ENCODE results near the gene KRT222. TPM values are rescaled to one million over a fixed set of nuclear protein-coding genes. Genes with fewer than 3 reads are reported as not detected.

Gene KRT222
- total RNA-seq, 1 donor from 2014 or later: not detected

- ChIA-PET POLR2A (interaction anchor here (0.5 to 21.8 kb wide), 38 partner anchors 10 to 1073 kb away, joined by 3 to 1885 read pairs (median 7); partner anchors contain the start of genes CCR7, EIF1, IGFBP4 and SMARCE1), CTCF (interaction anchor here (0.8 to 13.7 kb wide), 33 partner anchors 10 to 1072 kb away, joined by 3 to 426 read pairs (median 7); partner anchors contain the start of genes CCR7, IGFBP4 and SMARCE1)
- no peak for DNase-seq
- TF ChIP-seq CTCF (IDR thresholded peaks at IDR 0.05): no peak
- Mint-ChIP-seq H3K4me3 (peak overlapping the region; percentile 77), H3K9me3 (no peaks in the 10 kb centered on the region), H3K36me3 (ENCODE audit: low read depth) (no peaks in the 10 kb centered on the region), H3K27me3 (no peaks in the 10 kb centered on the region), H3K27ac (peak overlapping the region; percentile 96), H3K4me1 (peaks cover 83% of the 10 kb centered on the region)
- intact Hi-C loops (cut with micrococcal nuclease): loop anchor here (1.0 to 5.0 kb wide), 13 partner anchors 17 to 1051 kb away; partner anchors contain the start of genes CCR7 and IGFBP4
- ATAC-seq (ENCODE audit: low read depth): no peak
Observed at GRCh38 chr17:40615841-40616476, 49.0 kb downstream of the KRT222 start.

GRCh38 chr17:40615068-40615840, 49.7 kb downstream of the KRT222 start:
- ChIA-PET POLR2A (interaction anchor here (0.5 to 21.8 kb wide), 44 partner anchors 10 to 1074 kb away, joined by 3 to 1885 read pairs (median 6); partner anchors contain the start of genes CCR7, EIF1, IGFBP4 and PSMD3), CTCF (interaction anchor here (0.7 to 13.7 kb wide), 40 partner anchors 10 to 1073 kb away, joined by 3 to 426 read pairs (median 6); partner anchors contain the start of genes CCR7, IGFBP4 and SMARCE1)
- Mint-ChIP-seq H3K27ac (peak overlapping the region; percentile 96), H3K36me3 (ENCODE audit: low read depth) (no peaks in the 10 kb centered on the region), H3K9me3 (no peaks in the 10 kb centered on the region), H3K4me3 (peak overlapping the region; percentile 77), H3K4me1 (peaks cover 81% of the 10 kb centered on the region), H3K27me3 (no peaks in the 10 kb centered on the region)
- DNase-seq (peak; percentile 58), ATAC-seq (ENCODE audit: low read depth) (peak; percentile 83)
- TF ChIP-seq CTCF (IDR thresholded peaks at IDR 0.05): no peak
- intact Hi-C loops (cut with micrococcal nuclease): loop anchor here (1.0 to 5.0 kb wide), 13 partner anchors 16 to 1052 kb away; partner anchors contain the start of genes CCR7 and IGFBP4

- Mint-ChIP-seq H3K27ac (peak overlapping the region; percentile 96), H3K4me1 (peaks cover 78% of the 10 kb centered on the region), H3K36me3 (ENCODE audit: low read depth) (no peaks in the 10 kb centered on the region), H3K27me3 (no peaks in the 10 kb centered on the region), H3K9me3 (no peaks in the 10 kb centered on the region), H3K4me3 (peak overlapping the region; percentile 77)
- no peak for TF ChIP-seq CTCF (IDR thresholded peaks at IDR 0.05)
- no peak for DNase-seq
- ChIA-PET POLR2A (interaction anchor here (0.7 to 21.8 kb wide), 36 partner anchors 11 to 1075 kb away, joined by 3 to 1885 read pairs (median 7); partner anchors contain the start of genes CCR7, EIF1, IGFBP4 and PSMD3), CTCF (interaction anchor here (0.7 to 13.7 kb wide), 37 partner anchors 11 to 1073 kb away, joined by 3 to 426 read pairs (median 7); partner anchors contain the start of genes CCR7, IGFBP4 and SMARCE1)
- intact Hi-C loops (cut with micrococcal nuclease): loop anchor here (1.0 to 5.0 kb wide), 13 partner anchors 15 to 1052 kb away; partner anchors contain the start of genes CCR7 and IGFBP4
- no peak for ATAC-seq (ENCODE audit: low read depth)
Observed at GRCh38 chr17:40614431-40615067, 50.4 kb downstream of the KRT222 start.

DNA sequence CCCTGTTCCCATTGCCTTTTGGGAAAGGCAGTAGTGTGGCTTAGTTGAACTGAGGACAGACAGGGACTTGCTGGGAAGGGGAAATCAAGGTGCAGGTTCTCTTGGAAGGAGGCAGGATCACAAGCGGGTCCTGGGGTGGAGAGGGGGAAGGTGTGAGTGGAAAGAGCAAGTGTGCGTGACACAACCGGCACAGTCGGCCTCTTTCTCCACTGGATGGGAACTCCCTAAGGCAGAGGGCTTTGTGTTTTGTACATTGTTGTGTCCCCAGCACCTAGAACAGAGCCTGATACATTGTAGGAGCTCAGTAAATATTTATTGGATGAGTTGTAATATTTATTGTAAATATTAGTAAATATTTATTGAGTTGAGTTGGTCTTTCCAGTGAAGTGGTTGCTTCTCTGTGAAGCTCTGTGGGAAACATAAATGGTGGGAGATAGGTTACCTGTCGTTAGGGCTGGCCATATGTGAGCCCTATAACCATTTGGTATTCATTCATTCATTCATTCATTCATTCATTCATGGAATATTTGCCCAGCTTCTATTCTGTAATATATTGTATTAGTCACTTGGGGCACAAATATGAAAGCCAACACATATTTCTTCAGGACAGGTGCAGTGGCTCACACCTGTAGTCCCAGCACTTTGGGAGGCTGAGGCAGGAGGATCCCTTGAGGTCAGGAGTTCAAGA, 51.4 kb downstream of the KRT222 start:
- peak overlapping the region; percentile 85 for H3K27ac Mint-ChIP-seq
- peaks cover 79% of the 10 kb centered on the region for H3K4me1 Mint-ChIP-seq
- H3K9me3 Mint-ChIP-seq: no peaks in the 10 kb centered on the region
- POLR2A ChIA-PET: interaction anchor here (1.6 to 21.8 kb wide), 7 partner anchors 10 to 515 kb away, joined by 3 to 1885 read pairs (median 67); partner anchors contain the start of gene CCR7
- ATAC-seq (ENCODE audit: low read depth) (no peak), DNase-seq (no peak)
- no peaks in the 10 kb centered on the region for H3K36me3 Mint-ChIP-seq (ENCODE audit: low read depth)
- intact Hi-C loops (cut with micrococcal nuclease): loop anchor here (2.0 kb wide), 1 partner anchor 1053 kb away; no protein-coding TSS in a partner anchor
- H3K4me3 Mint-ChIP-seq: no peak overlapping the region
- CTCF ChIA-PET: interaction anchor here (2.0 to 13.7 kb wide), 3 partner anchors 10 to 55 kb away, joined by 12 to 426 read pairs (median 27); partner anchors contain the start of gene CCR7
- no peak for TF ChIP-seq CTCF (IDR thresholded peaks at IDR 0.05)
- H3K27me3 Mint-ChIP-seq: no peaks in the 10 kb centered on the region
